ENCODE data around the gene GUCY2F.

GUCY2F gene

GRCh38 chrX:109346491-109346890 lies 135.4 kb downstream of the GUCY2F start:
- Mint-ChIP-seq H3K4me3 (no peak overlapping the region), H3K36me3 (ENCODE audit: insufficient read depth) (no peaks in the 10 kb centered on the region), H3K27me3 (no peaks in the 10 kb centered on the region)

GRCh38 chrX:109345856-109346255 lies 136.0 kb downstream of the GUCY2F start:
- no peak overlapping the region for H3K4me3 Mint-ChIP-seq
- DNase-seq (no peak), ATAC-seq (replicated peaks) (no peak)
- no peaks in the 10 kb centered on the region for H3K4me1 Mint-ChIP-seq (ENCODE audit: low read depth in 2 of 2)
- H3K27me3 Mint-ChIP-seq: no peaks in the 10 kb centered on the region
- peaks cover 0 to 2% of the 10 kb centered on the region in 2 donors for H3K9me3 Mint-ChIP-seq
- no peak overlapping the region for H3K27ac Mint-ChIP-seq
- no peaks in the 10 kb centered on the region for H3K36me3 Mint-ChIP-seq (ENCODE audit: insufficient read depth)

More at GRCh38 chrX:109346491-109346890, 135.4 kb downstream of the GUCY2F start:
- H3K4me1 Mint-ChIP-seq (ENCODE audit: low read depth in 2 of 2): no peaks in the 10 kb centered on the region
- no peak for ATAC-seq (replicated peaks)
- H3K27ac Mint-ChIP-seq: no peak overlapping the region
- H3K9me3 Mint-ChIP-seq: peaks cover 0 to 2% of the 10 kb centered on the region in 2 donors
- DNase-seq: no peak

- no peak overlapping the region for H3K4me3 Mint-ChIP-seq
- H3K27ac Mint-ChIP-seq: no peak overlapping the region
- no peaks in the 10 kb centered on the region for H3K36me3 Mint-ChIP-seq (ENCODE audit: insufficient read depth)
These were observed 137.2 kb downstream of the GUCY2F start for GRCh38 chrX:109344678-109345077.

GRCh38 chrX:109344101-109344500 lies 137.8 kb downstream of the GUCY2F start:
- H3K4me3 Mint-ChIP-seq: no peak overlapping the region
- H3K36me3 Mint-ChIP-seq (ENCODE audit: insufficient read depth): no peaks in the 10 kb centered on the region
- H3K27me3 Mint-ChIP-seq: no peaks in the 10 kb centered on the region
- ATAC-seq (replicated peaks): no peak
- no peaks in the 10 kb centered on the region for H3K4me1 Mint-ChIP-seq (ENCODE audit: low read depth in 2 of 2)
- no peak overlapping the region for H3K27ac Mint-ChIP-seq
- H3K9me3 Mint-ChIP-seq: peaks cover 0 to 5% of the 10 kb centered on the region in 2 donors
- DNase-seq: no peak

More at GRCh38 chrX:109344678-109345077, 137.2 kb downstream of the GUCY2F start:
- Mint-ChIP-seq H3K4me1 (ENCODE audit: low read depth in 2 of 2) (no peaks in the 10 kb centered on the region), H3K9me3 (peaks cover 0 to 5% of the 10 kb centered on the region in 2 donors), H3K27me3 (no peaks in the 10 kb centered on the region)
- ATAC-seq (replicated peaks) (no peak), DNase-seq (no peak)

- no peak for ATAC-seq (replicated peaks)
- peaks cover 0 to 5% of the 10 kb centered on the region in 2 donors for H3K9me3 Mint-ChIP-seq
- H3K4me1 Mint-ChIP-seq (ENCODE audit: low read depth in 2 of 2): no peaks in the 10 kb centered on the region
- no peaks in the 10 kb centered on the region for H3K36me3 Mint-ChIP-seq (ENCODE audit: insufficient read depth)
- DNase-seq: no peak
- no peaks in the 10 kb centered on the region for H3K27me3 Mint-ChIP-seq
- no peak overlapping the region for H3K4me3 Mint-ChIP-seq
- no peak overlapping the region for H3K27ac Mint-ChIP-seq
These were observed 138.2 kb downstream of the GUCY2F start for GRCh38 chrX:109343671-109344070.

GRCh38 chrX:109336141-109336540 lies 145.7 kb downstream of the GUCY2F start:
- ATAC-seq (replicated peaks) (no peak), DNase-seq (no peak)
- Mint-ChIP-seq H3K4me1 (ENCODE audit: low read depth in 2 of 2) (no peaks in the 10 kb centered on the region), H3K36me3 (ENCODE audit: insufficient read depth) (no peaks in the 10 kb centered on the region), H3K27me3 (no peaks in the 10 kb centered on the region), H3K9me3 (peaks cover 3 to 7% of the 10 kb centered on the region in 2 donors), H3K4me3 (no peak overlapping the region), H3K27ac (no peak overlapping the region)

GRCh38 chrX:109327251-109327650 lies 154.6 kb downstream of the GUCY2F start:
- Mint-ChIP-seq H3K36me3 (ENCODE audit: insufficient read depth) (no peaks in the 10 kb centered on the region), H3K4me3 (no peak overlapping the region), H3K9me3 (peaks cover 0 to 6% of the 10 kb centered on the region in 2 donors), H3K27me3 (peaks cover 0 to 6% of the 10 kb centered on the region in 2 donors), H3K4me1 (ENCODE audit: low read depth in 2 of 2) (no peaks in the 10 kb centered on the region), H3K27ac (no peak overlapping the region)
- DNase-seq: no peak
- no peak for ATAC-seq (replicated peaks)
